ENCODE data around the gene PCSK2. TPM values are rescaled to one million over a fixed set of nuclear protein-coding genes. Genes with fewer than 3 reads are reported as not detected.
A peak's percentile ranks its signal among the peaks of the same experiment; 100 is the strongest.

Gene PCSK2
- total and polyA plus RNA-seq, 2 of the 8 experiments (the other 6 are each of a cell fraction or from before 2014, with no cell fraction given): 1.9 to 4.2 TPM

DNA sequence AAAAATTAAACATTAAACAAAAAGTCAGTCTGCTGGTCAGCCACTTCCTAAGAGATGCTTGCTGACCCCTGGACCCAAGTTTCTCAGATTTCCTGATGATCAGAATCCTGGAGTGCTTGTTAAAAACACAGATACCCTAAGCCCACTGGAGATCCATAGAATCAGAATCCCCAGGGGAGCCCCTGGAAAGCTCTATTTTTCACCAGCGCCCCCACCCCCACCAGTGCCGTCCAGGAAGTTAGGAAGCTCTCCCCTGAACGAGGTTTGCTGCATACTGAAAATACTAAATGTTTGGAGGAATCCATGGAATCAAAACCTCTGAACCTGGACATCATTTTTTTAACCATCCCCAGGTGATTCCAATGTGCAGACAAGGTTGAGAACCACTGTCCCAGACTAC, 235.1 kb downstream of the PCSK2 start:
- POLR2A ChIA-PET (ENCODE audit: partially characterized antibody): no interaction called here
- Histone ChIP-seq H3K27ac (ENCODE audit: low read depth, low read length) (no peak overlapping the region), H2AFZ (ENCODE audit: low read length) (no peak overlapping the region), H2BK12ac (ENCODE audit: low read depth, low read length) (no peak overlapping the region), H3K79me2 (ENCODE audit: control insufficient read depth in 1 of 2, insufficient read depth in 2 of 2, low read length in 2 of 2) (no peaks in the 10 kb centered on the region), H3K27me3 (replicated peaks in 1 of 4; ENCODE audit: control insufficient read depth in 3 of 4, extremely low read depth in 1 of 4, insufficient read depth in 3 of 4, low read length in 3 of 4) (peaks cover 0 to 1% (median 0%) of the 10 kb centered on the region in 4 experiments; a peak in 1 of 7 replicates), H2BK5ac (ENCODE audit: low read depth, low read length) (no peak overlapping the region), H3K4ac (replicated peaks; ENCODE audit: insufficient read length, low read depth, low read length) (no peak overlapping the region), H3K79me1 (ENCODE audit: low read depth, low read length) (no peaks in the 10 kb centered on the region), H2BK15ac (ENCODE audit: low read length) (no peak overlapping the region), H3K4me3 (ENCODE audit: extremely low read depth in 1 of 4, insufficient read depth in 2 of 4, low read depth in 3 of 4, low read length in 4 of 4) (no peak overlapping the region), H4K91ac (replicated peaks; ENCODE audit: insufficient read length, low read length) (no peak overlapping the region), H2BK120ac (replicated peaks; ENCODE audit: low read depth, low read length) (no peak overlapping the region), H3K23ac (ENCODE audit: insufficient read length) (no peak overlapping the region), H3K4me2 (ENCODE audit: insufficient read depth in 1 of 2, low read depth in 2 of 2, low read length in 2 of 2) (no peak overlapping the region), H3K4me1 (replicated peaks in 1 of 4; ENCODE audit: control insufficient read depth in 3 of 4, insufficient read depth in 4 of 4, low read length in 3 of 4) (no peaks in the 10 kb centered on the region), H2BK20ac (ENCODE audit: low read length) (no peak overlapping the region), H3K9me3 (ENCODE audit: insufficient read depth in 2 of 2, low read depth in 1 of 2, low read length in 1 of 2) (no peaks in the 10 kb centered on the region), H3K14ac (ENCODE audit: insufficient read length) (no peak overlapping the region), H4K8ac (ENCODE audit: extremely low read depth, insufficient read depth, low read length) (no peak overlapping the region), H4K5ac (ENCODE audit: insufficient read length, low read depth, low read length) (no peak overlapping the region), H4K20me1 (replicated peaks in 1 of 2; ENCODE audit: control insufficient read depth in 1 of 2, insufficient read depth in 2 of 2, low read length in 2 of 2) (no peaks in the 10 kb centered on the region), H3K36me3 (ENCODE audit: control insufficient read depth in 2 of 4, insufficient read depth in 4 of 4, low read length in 3 of 4) (no peaks in the 10 kb centered on the region), H3K18ac (ENCODE audit: extremely low read depth, low read length) (no peak overlapping the region), H2AK5ac (ENCODE audit: low read depth, low read length) (no peak overlapping the region), H3K56ac (replicated peaks; ENCODE audit: insufficient read length, low read depth, low read length) (no peak overlapping the region), H3K23me2 (ENCODE audit: low read depth, low read length) (no peaks in the 10 kb centered on the region), H3K9ac (replicated peaks in 1 of 4; ENCODE audit: extremely low read depth in 1 of 4, low read depth in 3 of 4, low read length in 3 of 4) (no peak overlapping the region)
- CTCF ChIA-PET (ENCODE audit: partially characterized antibody): no interaction called here
- no peak for FAIRE-seq
- DNase-seq (ENCODE audit: low read depth in 1 of 2, low spot score in 2 of 2): peak in 1 of 2 experiments; percentile 7
- 94% methylated on average over 3 of the region's 3 CpGs; no CpG with 5 or more reads in 1 of the 2 experiments for WGBS, 2 experiments (ENCODE audit: extremely low coverage in 1 of 2, insufficient coverage in 1 of 2, insufficient read length in 1 of 2, insufficient replicate concordance in 2 of 2, low coverage in 1 of 2, low lambda C conversion rate in 2 of 2, missing lambda C conversion rate in 1 of 2)
- TF ChIP-seq KDM5A (IDR thresholded peaks at IDR 0.05; ENCODE audit: low read length): no peak
- no peak for TF ChIP-seq TBP (IDR thresholded peaks at IDR 0.05; ENCODE audit: low read depth, low read length)
- TF ChIP-seq JUND (IDR thresholded peaks at IDR 0.05; ENCODE audit: low read length): no peak
- TF ChIP-seq NRF1 (IDR thresholded peaks at IDR 0.05; ENCODE audit: low read depth, low read length): no peak
- no peak for TF ChIP-seq SIRT6 (IDR thresholded peaks at IDR 0.05; ENCODE audit: low read length)
- TF ChIP-seq BACH1 (IDR thresholded peaks at IDR 0.05; ENCODE audit: low read length): no peak
- TF ChIP-seq, protein P1, sequence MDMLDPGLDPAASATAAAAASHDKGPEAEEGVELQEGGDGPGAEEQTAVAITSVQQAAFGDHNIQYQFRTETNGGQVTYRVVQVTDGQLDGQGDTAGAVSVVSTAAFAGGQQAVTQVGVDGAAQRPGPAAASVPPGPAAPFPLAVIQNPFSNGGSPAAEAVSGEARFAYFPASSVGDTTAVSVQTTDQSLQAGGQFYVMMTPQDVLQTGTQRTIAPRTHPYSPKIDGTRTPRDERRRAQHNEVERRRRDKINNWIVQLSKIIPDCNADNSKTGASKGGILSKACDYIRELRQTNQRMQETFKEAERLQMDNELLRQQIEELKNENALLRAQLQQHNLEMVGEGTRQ (IDR thresholded peaks at IDR 0.05; ENCODE audit: low read length): no peak
- TF ChIP-seq MAX (IDR thresholded peaks at IDR 0.05): no peak
- TF ChIP-seq RBBP5 (IDR thresholded peaks at IDR 0.05; ENCODE audit: borderline replicate concordance, low read depth, low read length): no peak
- no peak for TF ChIP-seq RNF2 (IDR thresholded peaks at IDR 0.05; ENCODE audit: borderline replicate concordance, low read depth, low read length, missing control alignments, poor library complexity, severe bottlenecking)
- no peak for TF ChIP-seq EGR1 (IDR thresholded peaks at IDR 0.05; ENCODE audit: borderline replicate concordance, low read depth, low read length)
- TF ChIP-seq SAP30 (IDR thresholded peaks at IDR 0.05; ENCODE audit: insufficient read depth, insufficient replicate concordance, low read length): no peak
- TF ChIP-seq BRCA1 (IDR thresholded peaks at IDR 0.05; ENCODE audit: low read depth, low read length): no peak
- no peak for TF ChIP-seq TCF12 (IDR thresholded peaks at IDR 0.05; ENCODE audit: low read depth, low read length)

Measured in H1 (cell line).